Common myeloid progenitor, CD34-positive (primary cell): Measurements from ENCODE around the gene GRM1.

Experiments
- CTCF ChIA-PET: fragments of 350-600 bp; sonication (Branson Sonifier 250); formaldehyde crosslinking; loops from one replicate; lab custom pipeline; 2021; ENCODE audit warnings: antibody characterized with exemption; lab: Charles Lee
- POLR2A ChIA-PET: fragments of 350-600 bp; sonication (Branson Sonifier 250); formaldehyde crosslinking; loops from one replicate; lab custom pipeline; 2021; ENCODE audit warnings: antibody characterized with exemption; lab: Charles Lee
- DNase-seq, 3 donors: peaks; one replicate each; pipeline versions ENCODE4 v3.0.0 to v3.0.0-alpha.2; 2013
- H3K27ac ChIP-seq, 2 experiments: 1 replicate in 1 of 2; 2 replicates in 1 of 2; pipeline ENCODE4 v1.7.0; 2013; ENCODE audit warnings: inconsistent platforms in 2 of 2, low read length in 2 of 2, mild to moderate bottlenecking in 2 of 2, low read depth in 1 of 2, moderate library complexity in 1 of 2; ENCODE audit not compliant: severe bottlenecking in 2 of 2, insufficient read depth in 1 of 2, poor library complexity in 1 of 2
- H3K27me3 ChIP-seq, 5 experiments: replicated peaks in 2 of 5; 1 replicate in 3 of 5; 2 replicates in 2 of 5; pipeline versions ENCODE4 v1.6.1 to v1.7.0; 2013; ENCODE audit warnings: low read length in 4 of 5, mild to moderate bottlenecking in 2 of 5, moderate library complexity in 2 of 5, inconsistent platforms in 1 of 5; ENCODE audit not compliant: insufficient read depth in 5 of 5, control insufficient read depth in 4 of 5
- H3K36me3 ChIP-seq, 4 experiments: 1 replicate in 2 of 4; 2 replicates in 2 of 4; pipeline versions ENCODE4 v1.6.1 to v1.7.0; 2013; ENCODE audit warnings: low read length in 3 of 4, control low read depth in 1 of 4, mild to moderate bottlenecking in 1 of 4; ENCODE audit not compliant: control insufficient read depth in 4 of 4, insufficient read depth in 4 of 4
- H3K4me1 ChIP-seq, 4 experiments: 1 replicate in 3 of 4; 2 replicates in 1 of 4; pipeline versions ENCODE4 v1.6.1 to v1.7.1; 2013; ENCODE audit warnings: low read length in 3 of 4, mild to moderate bottlenecking in 3 of 4, control low read depth in 1 of 4, inconsistent platforms in 1 of 4, moderate library complexity in 1 of 4; ENCODE audit not compliant: control insufficient read depth in 4 of 4, insufficient read depth in 4 of 4; ENCODE audit errors: control extremely low read depth in 1 of 4
- H3K4me3 ChIP-seq, 7 experiments: 1 replicate in 4 of 7; 2 replicates in 3 of 7; pipeline versions ENCODE4 v1.5.1 to v1.7.0; 2013; ENCODE audit warnings: mild to moderate bottlenecking in 7 of 7, low read length in 6 of 7, moderate library complexity in 6 of 7, inconsistent platforms in 2 of 7, low read depth in 2 of 7, control low read depth in 1 of 7; ENCODE audit not compliant: insufficient read depth in 4 of 7, control insufficient read depth in 1 of 7; ENCODE audit errors: extremely low read depth in 1 of 7
- H3K9me3 ChIP-seq, 5 experiments: 1 replicate in 4 of 5; 2 replicates in 1 of 5; pipeline versions ENCODE4 v1.6.1 to v1.7.1; 2013; ENCODE audit warnings: low read length in 4 of 5, mild to moderate bottlenecking in 2 of 5, inconsistent platforms in 1 of 5, low read depth in 1 of 5, moderate library complexity in 1 of 5; ENCODE audit not compliant: control insufficient read depth in 4 of 5, insufficient read depth in 2 of 5; ENCODE audit errors: control extremely low read depth in 1 of 5
- WGBS: methylation state at CpG from one replicate; pipeline ENCODE4 v1.1.5; 2013; ENCODE audit not compliant: insufficient coverage; 5-methylcytosine and 5-hydroxymethylcytosine counted together

Gene GRM1

GRCh38 chr6:146289816-146290588 is 261.1 kb downstream of the GRM1 start:
- WGBS, result 94% methylated on average over 5 of the region's 5 CpGs
- peak; percentile 5 to 50 (median 32) for DNase-seq
- no peak overlapping the region for H3K27ac ChIP-seq

GRCh38 chr6:146290589-146290901 is 261.7 kb downstream of the GRM1 start:
- Histone ChIP-seq H3K36me3 (no peaks in the 10 kb centered on the region), H3K27me3 (no peaks in the 10 kb centered on the region), H3K4me1 (peaks cover 0 to 9% (median 0%) of the 10 kb centered on the region in 4 experiments), H3K9me3 (no peaks in the 10 kb centered on the region), H3K4me3 (no peak overlapping the region), H3K27ac (no peak overlapping the region)
- CTCF ChIA-PET, result no interaction called here
- DNase-seq, result no peak
- POLR2A ChIA-PET, result no interaction called here
- 100% methylated on average over 1 of the region's 2 CpGs for WGBS

More at GRCh38 chr6:146289816-146290588, 261.1 kb downstream of the GRM1 start:
- H3K9me3 ChIP-seq, result no peaks in the 10 kb centered on the region
- no peaks in the 10 kb centered on the region for H3K36me3 ChIP-seq
- no peak overlapping the region for H3K4me3 ChIP-seq
- CTCF ChIA-PET, result no interaction called here
- H3K4me1 ChIP-seq, result peaks cover 0 to 9% (median 0%) of the 10 kb centered on the region in 4 experiments
- POLR2A ChIA-PET, result no interaction called here
- no peaks in the 10 kb centered on the region for H3K27me3 ChIP-seq

DNA sequence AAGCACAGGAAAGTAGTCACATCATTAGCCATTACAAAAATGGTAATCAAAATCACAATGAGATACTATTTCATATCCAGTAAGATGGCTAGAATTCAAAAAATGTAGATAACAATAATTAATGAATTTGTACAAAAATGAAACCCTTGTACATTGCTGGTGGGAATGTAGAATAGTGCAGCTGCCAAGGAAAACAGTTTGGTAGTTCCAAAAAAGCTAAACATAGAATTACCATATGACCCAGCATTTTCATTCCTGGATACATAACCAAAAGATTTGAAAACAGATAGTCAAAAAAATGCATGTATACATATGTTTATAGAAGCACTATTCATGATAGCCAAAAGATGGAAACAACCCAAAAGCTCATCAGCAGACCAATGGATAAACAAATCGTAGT is 263.6 kb downstream of the GRM1 start:
- H3K4me3 ChIP-seq, result no peak overlapping the region
- peaks cover 0 to 9% (median 0%) of the 10 kb centered on the region in 4 experiments for H3K4me1 ChIP-seq
- ChIA-PET POLR2A (no interaction called here), CTCF (no interaction called here)
- no peak for DNase-seq
- no peak overlapping the region for H3K27ac ChIP-seq
- no peaks in the 10 kb centered on the region for H3K9me3 ChIP-seq
- H3K27me3 ChIP-seq, result no peaks in the 10 kb centered on the region
- no peaks in the 10 kb centered on the region for H3K36me3 ChIP-seq
- no CpG with 5 or more reads among the region's 1 CpG for WGBS

DNA sequence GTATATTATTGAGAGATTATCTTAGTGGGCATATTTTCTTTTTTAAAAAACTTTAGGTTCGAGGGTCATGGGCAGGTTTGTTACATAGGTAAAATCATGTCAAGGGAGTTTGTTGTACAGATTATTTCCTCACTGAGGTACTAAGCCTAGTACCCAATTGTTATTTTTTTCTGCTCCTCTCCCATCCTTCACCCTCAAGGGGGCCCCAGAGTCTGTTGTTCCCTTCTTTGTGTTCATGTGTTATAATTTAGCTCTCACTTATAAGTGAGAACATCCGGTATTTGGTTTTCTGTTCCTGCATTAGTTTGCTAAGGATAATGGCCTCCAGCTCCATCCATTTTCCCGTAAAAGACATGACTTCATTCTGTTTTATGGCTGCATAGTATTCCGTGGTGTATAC is 266.8 kb downstream of the GRM1 start:
- Histone ChIP-seq H3K9me3 (peaks cover 0 to 1% (median 0%) of the 10 kb centered on the region in 5 experiments), H3K27ac (no peak overlapping the region), H3K36me3 (no peaks in the 10 kb centered on the region), H3K27me3 (no peaks in the 10 kb centered on the region), H3K4me3 (no peak overlapping the region), H3K4me1 (no peaks in the 10 kb centered on the region)
- DNase-seq, result peak in 1 of 3 donors; percentile 7
- ChIA-PET POLR2A (no interaction called here), CTCF (no interaction called here)
- 100% methylated on average over 3 of the region's 4 CpGs for WGBS

- ChIA-PET POLR2A (no interaction called here), CTCF (no interaction called here)
- no peaks in the 10 kb centered on the region for H3K36me3 ChIP-seq
- DNase-seq, result no peak
- H3K4me3 ChIP-seq, result no peak overlapping the region
- peaks cover 0 to 2% (median 0%) of the 10 kb centered on the region in 4 experiments for H3K4me1 ChIP-seq
- H3K27ac ChIP-seq, result no peak overlapping the region
- no peaks in the 10 kb centered on the region for H3K27me3 ChIP-seq
- peaks cover 0 to 1% (median 0%) of the 10 kb centered on the region in 5 experiments for H3K9me3 ChIP-seq
Measured at GRCh38 chr6:146297815-146298214, 269.0 kb downstream of the GRM1 start.

DNA sequence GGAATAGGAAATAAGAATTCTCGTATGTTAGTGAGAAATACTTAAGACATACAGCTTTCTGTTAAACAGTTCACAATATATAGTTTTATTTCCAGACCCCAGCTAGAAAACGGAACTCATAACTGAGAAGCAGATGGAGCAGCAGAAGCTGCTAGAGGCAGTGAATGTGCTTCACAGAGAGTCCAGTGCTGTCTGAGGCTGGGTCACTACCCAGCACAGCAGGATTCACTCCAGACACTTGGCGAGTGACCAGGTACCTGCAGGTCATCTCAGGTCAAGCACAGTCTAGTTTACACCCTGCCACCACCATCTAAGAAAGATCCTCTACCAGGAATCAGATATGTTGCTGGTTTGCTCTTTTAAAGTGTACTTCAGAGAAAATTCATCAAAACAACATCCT is 271.7 kb downstream of the GRM1 start:
- peaks cover 0 to 14% (median 0%) of the 10 kb centered on the region in 4 experiments for H3K4me1 ChIP-seq
- no peak overlapping the region for H3K4me3 ChIP-seq
- peaks cover 0 to 1% (median 0%) of the 10 kb centered on the region in 5 experiments for H3K9me3 ChIP-seq
- WGBS, result 80% methylated on average over 1 of the region's 3 CpGs
- no peak for DNase-seq
- H3K36me3 ChIP-seq, result no peaks in the 10 kb centered on the region
- POLR2A ChIA-PET, result no interaction called here
- H3K27me3 ChIP-seq, result no peaks in the 10 kb centered on the region
- no peak overlapping the region for H3K27ac ChIP-seq
- CTCF ChIA-PET, result no interaction called here

GRCh38 chr6:146301764-146302163 is 272.9 kb downstream of the GRM1 start:
- no peak overlapping the region for H3K4me3 ChIP-seq
- ChIA-PET CTCF (interaction anchor here (1.6 kb wide), 1 partner anchor 13 kb away, joined by 4 read pairs; no protein-coding TSS in a partner anchor), POLR2A (no interaction called here)
- H3K27me3 ChIP-seq, result no peaks in the 10 kb centered on the region
- H3K36me3 ChIP-seq, result no peaks in the 10 kb centered on the region
- no peak overlapping the region for H3K27ac ChIP-seq
- peaks cover 0 to 20% (median 0%) of the 10 kb centered on the region in 4 experiments for H3K4me1 ChIP-seq
- no peak for DNase-seq
- H3K9me3 ChIP-seq, result peaks cover 0 to 1% (median 0%) of the 10 kb centered on the region in 5 experiments
- 100% methylated on average over 2 of the region's 3 CpGs for WGBS
